Neural progenitor cell (in vitro differentiated cells): ENCODE data around the gene UBQLN1. TPM values are rescaled to one million over a fixed set of nuclear protein-coding genes. Genes with fewer than 3 reads are reported as not detected.

Source experiments
- DNase-seq: peaks from one replicate; pipeline ENCODE4 v3.0.0-alpha.2; 2016; ENCODE audit warnings: low spot score
- H2AFZ ChIP-seq: fragments of 200-600 bp; sonication (generic); replicated peaks from 2 replicates; pipeline ENCODE4 v1.6.1; 2016; ENCODE audit warnings: antibody characterized with exemption
- H3F3A ChIP-seq: fragments of 200-600 bp; sonication (generic); 2 replicates; pipeline ENCODE4 v1.6.1; 2016; ENCODE audit warnings: antibody characterized with exemption, low read depth
- H3K27ac ChIP-seq: fragments of 200-600 bp; sonication (generic); 2 replicates; pipeline ENCODE4 v1.5.1; 2016; ENCODE audit warnings: mild to moderate bottlenecking
- H3K27me3 ChIP-seq: fragments of 200-600 bp; sonication (generic); 2 replicates; pipeline ENCODE4 v1.6.1; 2016; ENCODE audit warnings: mild to moderate bottlenecking, moderate library complexity
- H3K36me3 ChIP-seq: fragments of 200-600 bp; sonication (generic); 2 replicates; pipeline ENCODE4 v1.5.1; 2016
- H3K4me1 ChIP-seq: fragments of 200-600 bp; sonication (generic); 2 replicates; pipeline ENCODE4 v1.6.1; 2016; ENCODE audit warnings: mixed run types
- H3K4me2 ChIP-seq: fragments of 200-600 bp; sonication (generic); 2 replicates; pipeline ENCODE4 v1.6.1; 2016
- H3K4me3 ChIP-seq: fragments of 200-600 bp; sonication (generic); 2 replicates; pipeline ENCODE4 v1.5.1; 2016
- H3K79me2 ChIP-seq: fragments of 200-600 bp; sonication (generic); 2 replicates; pipeline ENCODE4 v1.6.1; 2016; ENCODE audit warnings: low read depth
- H3K9ac ChIP-seq: fragments of 200-600 bp; sonication (generic); 2 replicates; pipeline ENCODE4 v1.6.1; 2016
- H3K9me3 ChIP-seq: fragments of 200-600 bp; sonication (generic); 2 replicates; pipeline ENCODE4 v1.5.1; 2016; ENCODE audit warnings: low read depth
- H4K20me1 ChIP-seq: fragments of 200-600 bp; sonication (generic); 2 replicates; pipeline ENCODE4 v1.6.1; 2016; ENCODE audit warnings: low read depth
- H3K27ac Mint-ChIP-seq: 3 replicates; pipeline ENCODE4 v1.8.0; 2021; ENCODE audit warnings: mixed read lengths
- H3K27me3 Mint-ChIP-seq: 2 replicates; pipeline ENCODE4 v1.8.0; 2022; ENCODE audit warnings: low read depth, mild to moderate bottlenecking, inconsistent platforms, moderate library complexity, mixed read lengths; ENCODE audit not compliant: insufficient read depth
- H3K36me3 Mint-ChIP-seq: 3 replicates; pipeline ENCODE4 v1.8.0; 2021; ENCODE audit warnings: mixed read lengths
- H3K4me1 Mint-ChIP-seq: 3 replicates; pipeline ENCODE4 v1.8.0; 2021; ENCODE audit warnings: mixed read lengths
- H3K4me3 Mint-ChIP-seq: 3 replicates; pipeline ENCODE4 v1.8.0; 2021; ENCODE audit warnings: mild to moderate bottlenecking, moderate library complexity, mixed read lengths
- H3K9me3 Mint-ChIP-seq: 3 replicates; pipeline ENCODE4 v1.8.0; 2020; ENCODE audit warnings: mixed read lengths
- CTCF ChIP-seq: fragments of 200-600 bp; sonication (generic); IDR thresholded peaks from 2 replicates; pipeline ENCODE4 v1.5.1; 2017; ENCODE audit warnings: antibody characterized with exemption, mild to moderate bottlenecking
- EZH2 ChIP-seq: fragments of 200-600 bp; sonication (generic); IDR thresholded peaks from 2 replicates; pipeline ENCODE4 v1.6.1; 2017; ENCODE audit warnings: antibody characterized with exemption, mild to moderate bottlenecking, moderate library complexity
- EZH2phosphoT487 ChIP-seq: fragments of 200-600 bp; sonication (generic); IDR thresholded peaks from 2 replicates; pipeline ENCODE4 v1.6.1; 2017; ENCODE audit warnings: antibody characterized with exemption
- total RNA-seq: library from RNA; depleted of rRNA; stranded (reverse); fragments of >200 nt; gene quantifications from 2 replicates; pipeline ENCODE4 v1.2.3, GENCODE V29; 2015; ENCODE audit warnings: low replicate concordance

Gene UBQLN1
- total RNA-seq, 1 donor from 2014 or later = 143 TPM

GRCh38 chr9:83691492-83691891, 16.3 kb downstream of the UBQLN1 start:
- no peak overlapping the region for H3K4me2 ChIP-seq
- H3K27ac ChIP-seq = no peak overlapping the region
- no peaks in the 10 kb centered on the region for H3F3A ChIP-seq
- no peaks in the 10 kb centered on the region for H3K9me3 ChIP-seq
- no peaks in the 10 kb centered on the region for H3K9me3 Mint-ChIP-seq
- H3K27me3 Mint-ChIP-seq = no peaks in the 10 kb centered on the region
- no peak overlapping the region for H3K4me3 ChIP-seq
- H3K4me1 Mint-ChIP-seq = no peaks in the 10 kb centered on the region
- H2AFZ ChIP-seq = no peak overlapping the region
- no peak overlapping the region for H3K27ac Mint-ChIP-seq
- DNase-seq = no peak
- H3K9ac ChIP-seq = no peak overlapping the region
- H3K4me1 ChIP-seq = no peaks in the 10 kb centered on the region
- peaks cover 8% of the 10 kb centered on the region for H3K36me3 Mint-ChIP-seq
- peaks cover 88% of the 10 kb centered on the region for H4K20me1 ChIP-seq
- H3K36me3 ChIP-seq = no peaks in the 10 kb centered on the region
- TF ChIP-seq EZH2 (no peak), CTCF (no peak), EZH2phosphoT487 (no peak)
- H3K79me2 ChIP-seq = peaks cover 100% of the 10 kb centered on the region
- no peaks in the 10 kb centered on the region for H3K27me3 ChIP-seq
- H3K4me3 Mint-ChIP-seq = no peak overlapping the region

GRCh38 chr9:83688921-83689320, 18.8 kb downstream of the UBQLN1 start:
- Mint-ChIP-seq H3K9me3 (no peaks in the 10 kb centered on the region), H3K27me3 (no peaks in the 10 kb centered on the region), H3K36me3 (peaks cover 11% of the 10 kb centered on the region), H3K4me3 (no peak overlapping the region), H3K27ac (no peak overlapping the region), H3K4me1 (no peaks in the 10 kb centered on the region)
- no peaks in the 10 kb centered on the region for H3K36me3 ChIP-seq
- H3K27me3 ChIP-seq = no peaks in the 10 kb centered on the region
- no peaks in the 10 kb centered on the region for H3K9me3 ChIP-seq
- TF ChIP-seq EZH2phosphoT487 (no peak), EZH2 (no peak), CTCF (no peak)
- H3K9ac ChIP-seq = no peak overlapping the region
- no peaks in the 10 kb centered on the region for H3K4me1 ChIP-seq
- H4K20me1 ChIP-seq = peaks cover 91% of the 10 kb centered on the region
- H3K4me2 ChIP-seq = no peak overlapping the region
- peaks cover 100% of the 10 kb centered on the region for H3K79me2 ChIP-seq
- no peak overlapping the region for H3K4me3 ChIP-seq
- no peak for DNase-seq
- no peaks in the 10 kb centered on the region for H3F3A ChIP-seq
- no peak overlapping the region for H2AFZ ChIP-seq
- H3K27ac ChIP-seq = no peak overlapping the region

GRCh38 chr9:83681490-83681889, 26.3 kb downstream of the UBQLN1 start:
- H3K9me3 Mint-ChIP-seq = no peaks in the 10 kb centered on the region
- peaks cover 2% of the 10 kb centered on the region for H3K27me3 Mint-ChIP-seq
- H3K79me2 ChIP-seq = peaks cover 81% of the 10 kb centered on the region
- H3K4me2 ChIP-seq = no peak overlapping the region
- no peaks in the 10 kb centered on the region for H3K4me1 Mint-ChIP-seq
- H3K4me1 ChIP-seq = no peaks in the 10 kb centered on the region
- no peaks in the 10 kb centered on the region for H3K9me3 ChIP-seq
- H2AFZ ChIP-seq = no peak overlapping the region
- H3K36me3 Mint-ChIP-seq = peaks cover 34% of the 10 kb centered on the region
- H3K27me3 ChIP-seq = no peaks in the 10 kb centered on the region
- H3K9ac ChIP-seq = no peak overlapping the region
- no peak for DNase-seq
- H4K20me1 ChIP-seq = peaks cover 43% of the 10 kb centered on the region
- no peak overlapping the region for H3K4me3 ChIP-seq
- H3K27ac ChIP-seq = no peak overlapping the region
- H3F3A ChIP-seq = no peaks in the 10 kb centered on the region
- H3K4me3 Mint-ChIP-seq = no peak overlapping the region
- no peak overlapping the region for H3K27ac Mint-ChIP-seq
- H3K36me3 ChIP-seq = peaks cover 4% of the 10 kb centered on the region
- TF ChIP-seq CTCF = no peak
- TF ChIP-seq EZH2 = no peak
- no peak for TF ChIP-seq EZH2phosphoT487
